UCSD-AML1 (cell line): Measurements from ENCODE around the gene FMNL2.

Experiments used
- DNase-seq: peaks from one replicate; lab custom pipeline; 2025; ENCODE audit not compliant: unreplicated experiment; lab: John Stamatoyannopoulos, UW

Gene FMNL2

DNA sequence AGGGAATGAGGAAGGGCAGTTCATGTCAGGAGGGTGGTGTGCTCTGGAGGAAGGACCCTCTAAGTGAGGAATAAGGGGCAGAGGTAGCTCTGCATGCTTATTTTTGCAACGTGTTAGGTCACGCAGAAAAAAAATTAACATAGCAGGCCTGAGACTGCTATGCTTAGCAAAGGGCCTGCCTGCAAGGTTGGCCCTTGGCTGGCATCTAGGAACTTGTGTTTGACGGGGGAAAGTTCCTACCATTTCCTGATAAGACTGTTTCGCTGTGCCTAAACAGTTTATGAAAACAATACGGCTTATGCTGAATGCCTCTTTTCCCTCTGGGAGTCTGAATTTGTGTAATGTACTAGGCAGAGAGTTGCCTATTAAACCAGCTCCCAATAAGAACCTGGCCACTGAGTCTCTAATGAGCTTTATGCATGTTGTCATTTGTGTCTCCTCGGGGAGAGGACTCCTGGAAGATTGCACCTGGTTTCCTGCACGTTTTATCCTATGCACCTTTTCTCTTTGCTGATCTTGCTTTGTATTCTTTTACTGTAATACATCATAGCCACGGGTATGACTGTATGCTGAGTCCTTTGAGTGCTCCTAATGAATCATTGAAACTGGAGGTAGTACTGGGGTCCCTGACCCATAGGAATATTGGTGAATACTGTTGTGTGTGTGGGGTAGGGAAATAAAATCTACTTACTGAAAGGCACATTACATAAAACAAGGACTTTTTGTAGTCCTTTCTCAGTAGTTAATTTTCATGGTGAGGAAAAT is 213.3 kb downstream of the FMNL2 start:
- DNase-seq, result no peak

DNA sequence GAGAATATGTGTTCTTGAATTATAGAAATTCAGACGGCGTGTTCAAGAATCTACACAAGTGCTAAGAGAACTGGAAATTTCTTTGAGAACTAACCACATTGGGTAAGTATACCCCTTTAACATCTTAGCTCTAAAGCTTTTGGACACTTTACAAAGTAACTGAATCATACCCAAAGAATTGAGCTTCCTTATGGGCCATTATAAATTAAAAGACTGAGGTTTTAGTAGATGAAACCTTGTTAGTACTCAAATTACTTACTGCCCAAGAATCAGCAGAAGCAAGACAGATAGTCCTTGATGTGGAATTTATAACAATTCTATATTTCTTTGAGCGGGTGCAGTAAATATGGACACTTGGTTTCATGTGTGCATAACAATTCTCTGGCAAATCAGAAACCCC is 214.0 kb downstream of the FMNL2 start:
- no peak for DNase-seq

DNA sequence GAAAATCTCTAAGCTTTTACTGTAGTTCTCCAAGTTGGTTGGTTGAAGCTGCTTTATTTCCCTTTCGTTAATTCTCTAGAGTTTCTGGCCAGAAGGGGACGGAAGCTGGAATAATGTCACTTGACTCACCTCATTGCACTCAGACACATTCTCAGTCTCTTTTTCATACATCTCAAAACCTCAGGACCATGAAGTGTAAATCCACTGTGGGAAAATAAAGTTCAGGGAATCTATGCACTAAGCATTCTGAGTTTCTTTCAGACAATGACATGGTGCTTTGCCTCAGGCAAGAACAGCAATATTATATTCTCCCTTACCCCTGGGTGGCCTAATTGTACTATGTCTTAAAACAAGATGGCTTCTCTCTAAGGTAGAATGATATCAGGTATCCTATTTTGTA is 214.4 kb downstream of the FMNL2 start:
- DNase-seq, result no peak

DNA sequence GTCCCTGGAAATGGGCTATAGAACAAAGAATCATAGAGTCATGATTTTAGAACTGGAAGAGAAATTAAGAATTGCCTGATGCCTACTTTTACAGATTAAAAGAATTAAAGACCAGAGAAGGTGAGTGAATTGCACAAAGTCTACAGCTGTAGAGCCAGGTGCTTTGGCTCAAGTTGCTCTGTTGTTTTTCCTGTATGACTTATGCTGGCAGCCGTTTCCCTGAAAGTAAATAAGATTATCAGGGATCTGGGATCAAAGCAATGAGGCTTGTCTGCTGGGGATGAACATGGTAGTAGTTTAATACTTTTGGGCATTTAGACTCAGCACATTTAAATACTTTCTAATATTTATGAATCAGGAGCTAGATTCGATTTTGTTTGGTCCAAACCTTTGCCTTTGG is 215.4 kb downstream of the FMNL2 start:
- no peak for DNase-seq

DNA sequence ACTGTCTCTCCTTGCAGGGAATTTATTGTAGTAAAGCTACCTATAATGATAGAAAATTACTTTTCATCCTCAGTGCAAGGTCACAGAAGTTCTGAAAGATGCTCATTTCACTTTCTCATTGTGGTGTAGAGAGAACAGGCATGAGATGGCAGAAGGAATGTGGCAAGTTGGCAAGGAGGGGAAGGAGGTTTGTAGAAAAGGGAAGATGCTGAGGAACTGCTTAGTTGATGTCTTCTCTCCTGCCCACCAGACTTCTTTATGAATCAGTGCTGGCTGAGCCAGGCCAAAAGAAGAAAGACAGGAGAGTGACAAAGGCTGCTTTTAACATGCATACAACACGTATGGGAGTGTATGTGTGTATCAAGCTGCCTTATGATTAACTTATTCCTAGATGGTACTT is 217.9 kb downstream of the FMNL2 start:
- no peak for DNase-seq

DNA sequence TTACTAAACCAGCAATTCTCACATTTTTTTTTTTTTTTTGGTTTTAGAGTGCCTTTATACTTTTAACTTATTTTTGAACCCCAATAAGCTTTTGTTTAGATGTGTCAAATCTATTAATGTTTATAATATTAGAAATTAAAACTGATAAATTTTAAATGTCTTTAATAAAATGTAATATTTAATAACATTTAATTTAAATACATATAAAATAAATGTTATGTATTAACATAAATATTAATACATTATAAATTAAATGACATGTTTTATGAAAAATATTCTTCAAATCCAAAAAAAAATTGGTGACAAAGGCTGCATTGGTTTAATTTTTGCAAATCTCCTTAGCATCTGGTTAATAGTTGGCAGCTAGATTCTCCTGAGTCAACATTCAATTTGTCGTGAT is 218.5 kb downstream of the FMNL2 start:
- no peak for DNase-seq

DNA sequence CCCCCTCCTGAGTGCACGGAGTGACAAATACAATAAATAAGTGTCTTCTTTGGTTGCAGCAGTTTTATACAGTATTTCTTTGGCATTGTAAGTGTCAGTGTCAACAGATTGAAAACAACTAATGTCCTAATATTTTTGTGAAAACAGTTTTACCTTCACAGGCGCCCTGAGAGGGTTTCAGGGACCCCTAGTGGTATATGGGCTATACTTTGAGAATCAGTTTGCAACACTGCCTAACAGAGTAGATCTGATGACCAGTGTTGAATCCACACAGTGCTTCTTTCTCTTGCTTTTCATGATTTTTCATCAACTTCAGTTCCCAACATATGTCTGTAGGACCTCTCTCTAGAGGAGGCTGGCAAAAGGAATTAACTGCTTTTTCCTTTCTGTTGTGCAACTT is 220.1 kb downstream of the FMNL2 start:
- DNase-seq, result no peak

DNA sequence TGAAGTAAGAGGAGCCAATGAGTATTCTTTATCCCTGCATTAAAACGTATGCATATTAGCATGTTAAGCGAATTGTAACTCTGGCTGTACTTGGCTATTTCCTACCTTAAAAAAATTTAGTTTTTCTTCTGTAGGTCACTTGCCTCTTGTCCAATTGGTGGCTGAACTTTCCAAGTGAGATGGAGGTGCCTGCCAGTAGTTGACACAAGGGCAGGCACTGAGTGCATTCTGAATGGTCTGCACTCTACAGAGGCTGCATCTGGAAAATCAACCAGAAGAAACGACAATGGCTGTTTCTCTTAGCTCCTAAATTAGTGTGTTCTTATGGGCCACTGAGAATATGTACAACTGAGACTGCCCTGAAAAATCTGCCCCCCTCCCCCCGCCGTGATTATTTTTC is 221.5 kb downstream of the FMNL2 start:
- no peak for DNase-seq

DNA sequence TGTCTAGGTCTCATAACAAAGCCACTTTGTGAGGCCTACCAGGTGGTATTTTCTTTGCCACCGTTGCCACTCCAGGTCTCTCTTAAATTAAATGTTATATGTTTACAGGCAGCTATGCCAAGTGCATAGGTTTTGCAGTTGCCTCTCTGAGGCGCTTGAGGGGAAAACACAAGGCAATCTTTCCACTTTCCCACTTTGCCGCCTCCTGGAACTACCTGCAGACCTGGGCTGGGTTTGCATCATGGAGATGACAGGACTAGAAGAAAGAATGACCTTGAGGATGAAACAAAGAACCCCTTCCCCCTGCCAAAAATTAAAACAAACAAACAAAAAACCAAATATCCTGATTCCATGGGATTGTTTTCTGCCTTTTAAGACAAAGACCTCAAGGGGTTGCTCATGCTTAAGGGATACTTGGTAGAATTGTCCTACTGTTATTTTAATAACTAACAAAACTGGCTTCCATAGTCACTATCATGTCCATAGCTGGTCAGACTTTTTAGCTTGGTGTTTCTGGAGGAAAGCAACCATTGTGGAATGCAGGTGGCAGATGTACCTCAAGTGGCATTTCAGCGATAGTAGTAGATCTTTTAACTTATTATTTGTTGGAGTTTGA is 222.4 kb downstream of the FMNL2 start:
- DNase-seq, result no peak

DNA sequence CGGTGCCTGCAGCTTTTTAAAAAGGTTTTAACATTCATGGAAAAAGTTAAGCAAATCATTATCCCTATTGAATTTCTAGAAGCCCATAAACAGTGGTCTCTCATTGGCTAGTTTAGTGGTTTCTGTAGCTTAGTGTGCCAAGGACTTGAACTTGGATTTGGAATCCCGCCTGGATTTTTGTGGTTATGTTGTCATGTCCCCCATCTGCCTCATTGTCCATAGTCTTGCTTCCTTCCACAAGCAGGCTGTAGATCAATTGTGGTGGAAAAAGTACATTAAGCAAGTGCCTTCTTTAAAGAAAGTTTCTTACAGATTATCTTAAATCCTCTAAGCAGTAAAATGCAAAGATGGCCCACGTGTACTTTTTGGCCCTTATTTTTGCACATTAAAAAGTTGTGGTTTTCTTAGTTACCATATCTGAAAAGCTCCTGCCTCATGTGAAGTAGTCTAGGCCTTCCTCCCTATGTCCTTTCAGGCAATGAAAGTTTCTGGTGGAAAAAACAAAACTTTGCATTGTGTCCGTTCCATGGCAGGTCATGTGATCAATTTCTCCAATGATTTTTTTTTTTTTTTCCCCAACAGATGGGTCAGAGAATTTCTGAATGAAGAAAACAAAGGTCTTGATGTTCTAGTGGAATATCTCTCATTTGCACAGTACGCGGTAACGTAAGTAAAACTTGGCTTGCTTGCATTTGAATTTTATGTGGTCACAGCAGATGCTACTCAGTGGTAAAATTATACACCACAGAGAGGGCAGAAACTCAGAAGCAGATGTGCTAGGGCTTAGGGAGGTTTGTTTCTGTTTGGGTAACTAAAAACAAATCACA is 223.4 kb downstream of the FMNL2 start:
- no peak for DNase-seq

DNA sequence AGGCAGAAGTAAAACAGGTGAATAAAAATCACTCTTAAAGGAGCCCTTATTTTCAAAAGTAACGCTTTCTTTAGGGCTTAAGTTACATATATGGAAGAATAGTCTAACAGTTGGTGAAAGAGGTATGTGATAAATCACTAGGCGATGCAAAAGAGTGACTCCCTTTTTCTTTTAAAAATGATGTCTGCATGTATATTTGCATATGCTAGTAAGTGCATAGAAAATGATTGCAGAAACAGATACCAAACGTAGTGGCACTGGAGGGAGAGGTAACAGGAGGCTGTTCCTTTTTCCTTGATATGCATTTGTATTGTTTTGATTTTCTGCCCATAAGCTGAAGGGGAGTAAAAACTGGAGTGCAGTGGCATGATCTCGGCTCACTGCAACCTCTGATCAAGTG is 224.0 kb downstream of the FMNL2 start:
- no peak for DNase-seq

DNA sequence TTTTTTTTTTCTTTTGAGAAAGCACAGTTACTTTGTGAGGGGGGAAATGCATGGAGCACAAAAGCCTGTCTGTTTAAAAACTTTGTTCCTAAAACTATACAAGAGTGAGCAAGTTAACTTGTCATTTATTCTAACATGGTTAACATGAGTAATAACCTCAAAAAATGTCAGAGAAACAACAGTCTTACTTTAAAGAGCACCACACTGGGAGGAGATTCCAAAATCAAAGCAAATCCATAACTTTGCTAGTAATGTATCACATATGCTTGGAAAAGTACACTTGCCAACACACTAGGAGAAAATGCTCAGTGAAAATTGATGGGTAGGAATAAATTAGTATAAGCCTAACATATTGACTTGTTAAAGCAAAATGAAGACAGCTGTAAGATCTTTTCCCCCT is 225.2 kb downstream of the FMNL2 start:
- DNase-seq, result no peak

DNA sequence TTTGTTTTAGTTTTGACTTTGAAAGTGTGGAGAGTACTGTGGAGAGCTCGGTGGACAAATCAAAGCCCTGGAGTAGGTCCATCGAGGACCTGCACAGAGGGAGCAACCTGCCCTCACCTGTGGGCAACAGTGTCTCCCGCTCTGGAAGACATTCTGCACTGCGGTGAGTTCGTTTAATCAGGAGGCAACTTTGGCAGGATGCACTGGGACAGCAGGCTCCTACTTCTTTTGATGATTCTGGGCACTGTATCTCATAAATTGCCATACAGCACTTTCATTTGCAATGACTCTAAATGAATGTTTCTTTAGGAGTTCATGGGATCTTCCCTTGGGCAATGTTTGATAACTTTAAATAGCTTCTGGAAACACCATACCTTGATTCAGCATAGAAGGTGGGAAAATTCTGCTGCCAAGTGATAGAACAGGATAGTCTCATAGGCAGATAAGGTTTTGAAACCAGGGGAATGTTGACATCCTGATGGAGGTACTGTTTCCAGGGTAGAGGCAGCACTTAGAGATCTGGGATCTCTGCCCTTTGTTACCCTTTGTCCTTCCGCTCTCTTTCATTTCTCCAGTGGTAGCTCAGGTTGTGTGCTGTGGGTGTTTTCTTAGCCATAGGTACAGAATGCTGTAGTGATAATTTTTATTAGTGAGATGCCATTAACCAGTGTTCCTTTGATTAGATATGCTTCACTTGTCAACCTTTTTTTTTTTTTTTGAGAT is 226.1 kb downstream of the FMNL2 start:
- no peak for DNase-seq

DNA sequence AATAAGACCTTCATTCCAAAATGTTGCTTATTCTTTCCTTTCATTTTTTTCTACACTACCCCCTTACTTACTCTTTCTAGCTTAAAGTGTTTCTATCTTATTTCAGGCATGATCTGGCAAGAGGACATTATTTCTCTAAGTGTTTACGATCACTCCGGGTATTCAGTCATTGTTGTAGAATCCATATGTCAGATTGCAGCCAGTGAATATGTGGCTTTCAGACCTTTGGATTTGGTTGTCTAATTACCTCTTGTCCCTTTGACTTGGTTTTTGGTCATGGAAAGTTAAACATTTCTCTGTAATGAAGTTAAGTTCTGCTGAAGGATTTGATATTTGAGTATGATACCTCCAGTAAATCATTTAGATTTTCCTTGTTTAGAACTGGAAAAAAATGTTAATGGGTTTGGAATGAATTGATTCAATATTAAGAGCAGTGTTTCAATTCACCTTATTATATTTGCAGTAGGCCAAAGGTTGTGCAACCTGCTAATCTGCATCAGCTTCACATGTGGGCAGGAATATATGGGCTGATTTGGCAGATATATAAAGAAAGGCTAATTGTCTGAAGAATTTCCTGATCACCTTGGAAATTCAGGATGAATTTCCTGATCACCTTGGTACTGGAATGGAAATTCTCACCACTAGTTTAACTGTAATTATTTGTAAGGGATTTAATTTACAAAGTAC is 227.4 kb downstream of the FMNL2 start:
- no peak for DNase-seq

DNA sequence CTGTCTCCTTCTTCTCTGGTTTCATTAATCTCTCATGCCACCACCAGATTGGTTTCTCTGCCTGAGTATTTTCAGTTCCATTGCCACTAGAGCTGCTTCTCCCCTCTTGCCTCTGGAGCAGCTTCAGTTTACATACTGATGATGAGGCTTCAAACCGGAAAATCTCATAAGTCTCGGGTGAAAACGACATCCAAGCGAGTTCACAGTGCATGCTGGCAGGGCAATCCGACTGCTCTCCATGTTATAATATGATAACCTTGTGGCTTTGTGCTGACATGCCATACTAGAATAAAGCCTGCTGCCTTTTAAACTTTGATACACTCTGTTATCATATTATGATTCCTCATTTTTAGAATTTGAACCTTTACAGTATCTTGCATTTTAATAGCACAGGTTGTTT is 228.8 kb downstream of the FMNL2 start:
- DNase-seq, result no peak

DNA sequence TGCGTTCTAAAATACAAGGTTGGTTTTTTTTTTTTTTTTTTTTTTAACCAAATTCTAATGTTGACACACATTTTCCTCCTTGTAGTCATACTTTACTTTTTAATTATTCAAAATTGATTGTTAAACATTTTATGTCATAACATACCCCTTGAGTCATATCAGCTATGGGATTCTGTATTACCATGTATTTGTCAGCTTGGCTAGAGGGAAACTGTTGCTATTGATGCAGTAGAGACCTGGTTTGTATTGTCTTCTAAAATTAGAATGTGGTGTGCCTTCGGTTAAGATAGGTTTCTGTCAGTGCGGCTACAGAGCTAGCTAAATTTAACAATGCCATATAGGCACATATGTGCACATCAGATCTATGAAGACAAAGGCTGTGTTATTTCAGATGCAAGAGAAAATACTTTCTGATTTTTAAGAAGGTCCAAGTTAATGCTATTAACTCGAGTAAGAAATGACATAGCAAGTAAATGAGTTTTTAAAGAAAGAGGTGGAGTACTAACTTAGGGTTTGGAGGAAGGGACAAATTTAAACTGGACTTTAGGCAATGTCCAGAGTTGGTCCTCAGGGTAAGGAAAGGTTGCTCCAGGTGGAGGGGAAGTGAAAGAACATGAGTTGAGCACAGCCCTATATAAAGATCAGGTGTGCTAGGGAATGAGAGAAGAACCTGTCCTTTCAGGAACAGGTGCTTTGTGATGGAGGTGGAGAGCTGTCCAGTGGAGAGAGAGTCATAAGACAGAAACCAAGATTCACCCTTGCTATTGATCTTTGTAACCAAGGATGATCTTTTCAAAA is 230.0 kb downstream of the FMNL2 start:
- DNase-seq, result no peak

DNA sequence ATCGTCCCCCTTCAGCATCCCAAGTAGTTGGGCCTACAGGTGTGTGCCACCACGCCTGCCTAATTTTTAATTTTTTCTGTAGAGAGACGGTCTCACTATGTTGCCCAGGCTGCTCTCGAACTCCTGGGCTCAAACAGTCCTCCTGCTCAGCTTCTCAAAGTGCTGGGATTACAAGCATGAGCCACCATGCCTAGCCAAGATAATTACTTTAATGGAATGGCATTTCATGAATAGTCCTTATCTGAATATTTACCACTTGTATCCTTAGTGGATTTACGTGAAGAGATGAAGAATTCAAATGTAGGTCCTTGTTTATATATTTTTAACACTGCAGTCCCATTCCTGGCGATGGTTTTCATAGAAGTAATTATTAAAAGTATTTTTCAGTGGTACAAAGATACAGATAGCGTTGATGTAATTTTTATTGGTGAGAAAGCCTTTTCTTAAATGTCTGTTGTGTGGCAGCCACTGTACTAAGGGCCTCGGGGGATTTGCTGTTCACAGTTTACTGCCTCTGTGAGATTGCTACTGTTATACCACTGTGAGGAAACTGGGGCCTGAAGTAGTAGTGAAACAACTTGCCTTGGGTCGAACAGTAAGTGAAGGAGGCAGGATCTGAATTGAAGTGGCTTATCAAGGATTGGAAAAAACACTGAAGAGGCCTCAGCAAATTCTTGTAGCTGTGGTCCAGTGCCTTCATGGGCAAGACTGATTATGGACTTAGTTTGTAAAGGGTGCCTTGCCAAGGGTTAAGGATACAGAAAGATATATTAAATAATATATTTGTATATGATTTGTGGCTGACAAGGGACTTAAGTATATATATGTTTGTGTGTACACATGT is 231.1 kb downstream of the FMNL2 start:
- no peak for DNase-seq

DNA sequence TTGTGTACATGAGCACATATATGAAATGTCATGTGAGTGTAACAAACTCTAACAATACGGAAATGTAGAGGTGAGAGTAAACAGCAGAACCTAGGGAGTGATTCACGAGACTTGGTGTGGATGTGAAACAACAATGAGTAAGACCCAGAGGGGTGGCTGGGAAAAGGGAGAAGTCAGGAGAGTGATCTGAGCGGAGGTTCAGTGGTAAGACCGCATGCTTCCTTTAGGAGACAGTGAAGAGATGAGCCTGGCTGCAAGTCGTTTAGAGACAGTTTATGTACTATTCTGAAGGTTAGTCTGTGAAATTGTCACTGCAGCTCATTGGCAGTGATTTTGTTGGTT is 231.7 kb downstream of the FMNL2 start:
- no peak for DNase-seq

DNA sequence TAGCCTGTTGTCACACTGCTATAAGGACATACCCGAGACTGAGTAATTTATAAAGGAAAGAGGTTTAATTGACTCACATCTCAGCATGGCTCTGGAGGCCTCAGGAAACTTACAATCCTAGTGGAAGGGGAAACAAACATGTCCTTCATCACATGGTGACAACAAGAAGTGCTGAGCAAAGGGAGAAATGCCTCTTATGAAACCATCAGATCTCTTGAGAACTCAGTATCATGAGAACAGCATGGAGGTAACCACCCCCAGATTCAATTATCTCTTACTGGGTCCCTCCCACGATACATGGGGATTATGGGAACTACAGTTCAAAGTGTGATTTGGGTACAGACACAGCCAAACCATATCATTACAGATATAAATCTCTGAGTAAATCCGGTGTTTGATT is 233.6 kb downstream of the FMNL2 start:
- DNase-seq, result no peak
